ENCODE measurements around the gene DENND4A.
"Not testable (repeated sequence)": the region's sequence is repeated elsewhere in the genome, so short reads cannot be mapped to it uniquely, and the experiment has no call there.

Gene DENND4A

DNA sequence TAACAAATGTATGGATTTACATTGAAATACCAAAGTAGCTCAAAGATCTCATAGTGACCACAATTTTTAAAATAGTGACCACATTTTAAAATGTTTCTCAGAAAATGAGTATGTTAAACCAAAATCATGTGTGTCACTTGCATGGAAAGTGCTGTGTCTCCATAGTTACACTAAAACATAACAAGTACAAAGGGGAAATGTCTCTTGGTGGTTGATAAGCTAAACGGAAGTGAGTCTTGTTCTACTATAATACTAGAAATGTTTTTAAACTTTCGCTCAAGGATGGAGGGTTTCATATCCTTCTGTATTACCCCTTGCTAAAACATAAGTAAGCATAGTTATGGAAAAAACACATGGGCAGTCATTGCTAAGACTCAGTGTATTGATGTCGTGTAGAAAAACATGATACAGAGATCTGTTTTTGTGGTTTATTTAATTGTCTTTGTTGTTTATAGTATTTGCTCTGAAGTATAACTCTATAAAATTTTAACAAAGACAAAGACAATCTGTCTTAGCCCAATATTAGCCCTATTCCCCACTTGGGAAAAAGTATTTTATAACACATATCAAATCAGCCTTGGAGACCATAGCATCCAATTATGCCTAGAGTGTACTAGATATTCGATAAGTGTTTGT is 27.0 kb upstream of the DENND4A start:
- peak; percentile 58 for DNase-seq (ENCODE audit: low spot score)

DNA sequence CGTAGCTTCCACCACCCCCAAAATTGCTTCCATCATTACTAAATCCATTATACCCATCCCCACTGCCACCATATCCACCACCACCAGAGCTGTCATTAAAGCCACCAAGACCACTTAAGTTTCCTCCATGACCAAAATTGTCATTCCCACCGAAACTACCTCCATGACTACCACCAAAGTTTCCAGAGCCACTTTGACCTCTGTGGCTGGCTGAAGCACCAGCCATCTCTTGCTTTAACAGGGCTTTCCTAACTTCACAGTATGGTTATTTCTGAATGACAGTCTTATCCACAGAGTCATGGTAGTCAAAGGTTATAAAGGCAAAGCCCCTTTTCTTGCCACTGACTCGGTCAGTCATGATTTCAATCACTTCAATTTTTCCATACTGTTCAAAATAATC is 24.3 kb upstream of the DENND4A start:
- no peak for DNase-seq (ENCODE audit: low spot score)

GRCh38 chr15:65816008-65816407 is 23.9 kb upstream of the DENND4A start:
- DNase-seq (ENCODE audit: low spot score) = not testable (repeated sequence)

- DNase-seq (ENCODE audit: low spot score) = not testable (repeated sequence)
These were observed 22.2 kb upstream of the DENND4A start for GRCh38 chr15:65814271-65814670.

- DNase-seq (ENCODE audit: low spot score) = no peak
These were observed 20.8 kb upstream of the DENND4A start for GRCh38 chr15:65812916-65813315.

- no peak for DNase-seq (ENCODE audit: low spot score)
These were observed 20.4 kb upstream of the DENND4A start for GRCh38 chr15:65812467-65812866.

- no peak for DNase-seq (ENCODE audit: low spot score)
These were observed 19.7 kb upstream of the DENND4A start for GRCh38 chr15:65811835-65812234.

- not testable (repeated sequence) for DNase-seq (ENCODE audit: low spot score)
These were observed 19.1 kb upstream of the DENND4A start for GRCh38 chr15:65811011-65811733.

GRCh38 chr15:65806397-65806796 is 14.3 kb upstream of the DENND4A start:
- DNase-seq (ENCODE audit: low spot score) = no peak

GRCh38 chr15:65805019-65805745 is 13.1 kb upstream of the DENND4A start:
- DNase-seq (ENCODE audit: low spot score) = peak; percentile 95

- no peak for DNase-seq (ENCODE audit: low spot score)
These were observed 12.3 kb upstream of the DENND4A start for GRCh38 chr15:65804252-65804931.

- DNase-seq (ENCODE audit: low spot score) = no peak
These were observed 9.2 kb upstream of the DENND4A start for GRCh38 chr15:65801229-65801805.

- DNase-seq (ENCODE audit: low spot score) = peak; percentile 69
These were observed 4.6 kb upstream of the DENND4A start for GRCh38 chr15:65796610-65797078.

DNA sequence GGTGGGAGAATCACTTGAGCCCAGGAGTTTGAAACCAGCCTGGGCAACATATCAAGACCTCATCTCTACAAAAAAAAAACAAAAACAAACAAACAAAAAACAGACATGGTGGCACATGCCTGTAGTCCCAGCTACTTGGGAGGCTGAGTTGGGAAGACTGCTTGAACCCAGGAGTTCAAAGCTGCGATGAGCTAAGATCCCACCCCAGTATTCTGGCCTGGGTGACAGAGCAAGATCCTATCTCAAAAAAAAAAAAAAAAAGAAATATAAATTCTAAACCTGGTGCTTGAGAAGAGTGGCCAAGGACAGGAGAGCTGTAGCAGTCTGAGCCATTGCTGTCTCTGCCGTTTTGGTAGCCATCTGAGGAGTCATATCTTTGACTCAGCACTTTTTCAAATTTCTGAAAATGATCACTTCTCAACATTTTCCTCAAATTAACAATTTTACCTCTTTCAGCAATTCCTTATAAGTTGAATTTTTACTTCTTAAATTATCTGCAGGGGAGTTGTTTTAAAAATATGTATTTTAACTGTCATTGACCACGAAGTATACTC is 3.6 kb upstream of the DENND4A start:
- peak; percentile 68 for DNase-seq (ENCODE audit: low spot score)

DNA sequence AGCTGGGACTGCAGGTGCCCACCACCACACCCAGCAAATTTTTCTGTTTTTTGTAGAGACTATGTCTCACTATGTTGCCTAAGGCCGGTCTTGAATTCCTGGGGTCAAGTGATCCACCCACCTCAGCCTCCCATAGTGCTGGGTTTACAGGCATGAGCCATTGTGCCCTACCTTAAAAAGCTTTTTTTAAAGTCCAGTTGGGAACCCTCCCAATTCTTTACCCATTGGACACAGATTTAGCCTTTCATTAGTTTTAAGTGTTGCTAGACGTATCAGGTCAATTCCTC is 1.7 kb upstream of the DENND4A start:
- no peak for DNase-seq (ENCODE audit: low spot score)

DNA sequence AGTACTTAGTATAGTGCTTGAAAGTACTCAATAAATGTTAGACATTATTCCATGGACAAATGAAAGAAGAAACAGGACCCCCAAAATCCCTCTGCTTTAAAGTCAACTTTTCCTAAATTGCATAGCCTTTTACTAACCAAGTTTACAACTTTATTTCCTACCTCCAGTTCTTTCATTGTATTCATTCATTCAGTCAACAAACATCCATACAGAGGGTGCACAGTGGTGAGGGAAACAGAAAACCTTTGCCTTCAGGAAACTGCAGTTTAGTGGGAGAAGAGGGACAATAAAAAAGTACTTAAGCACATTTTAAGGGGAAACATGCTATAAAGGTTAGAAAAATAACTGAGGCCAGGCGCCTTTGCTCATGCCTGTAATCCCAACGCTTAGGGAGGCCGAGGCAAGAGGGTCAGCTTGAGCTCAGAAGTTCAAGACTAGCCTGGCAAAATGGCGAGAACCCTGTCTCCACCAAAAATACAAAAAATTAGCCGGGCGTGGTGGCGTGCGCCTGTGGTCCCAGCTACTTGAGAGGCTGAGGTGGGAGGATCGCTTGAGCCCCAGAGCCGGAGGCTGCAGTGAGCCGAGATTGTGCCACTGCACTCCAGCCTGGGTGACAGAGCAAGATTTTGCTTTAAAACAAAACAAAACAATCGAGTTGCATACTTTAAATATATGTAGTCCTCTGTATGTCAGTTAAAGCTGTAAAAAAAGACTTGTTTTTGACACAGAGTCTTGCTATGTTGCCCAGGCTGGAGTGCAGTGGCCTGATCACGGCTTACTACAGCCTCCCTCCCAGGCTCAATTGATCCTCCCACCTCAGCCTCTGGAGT is 1.1 kb upstream of the DENND4A start:
- peak; percentile 12 for DNase-seq (ENCODE audit: low spot score)

DNA sequence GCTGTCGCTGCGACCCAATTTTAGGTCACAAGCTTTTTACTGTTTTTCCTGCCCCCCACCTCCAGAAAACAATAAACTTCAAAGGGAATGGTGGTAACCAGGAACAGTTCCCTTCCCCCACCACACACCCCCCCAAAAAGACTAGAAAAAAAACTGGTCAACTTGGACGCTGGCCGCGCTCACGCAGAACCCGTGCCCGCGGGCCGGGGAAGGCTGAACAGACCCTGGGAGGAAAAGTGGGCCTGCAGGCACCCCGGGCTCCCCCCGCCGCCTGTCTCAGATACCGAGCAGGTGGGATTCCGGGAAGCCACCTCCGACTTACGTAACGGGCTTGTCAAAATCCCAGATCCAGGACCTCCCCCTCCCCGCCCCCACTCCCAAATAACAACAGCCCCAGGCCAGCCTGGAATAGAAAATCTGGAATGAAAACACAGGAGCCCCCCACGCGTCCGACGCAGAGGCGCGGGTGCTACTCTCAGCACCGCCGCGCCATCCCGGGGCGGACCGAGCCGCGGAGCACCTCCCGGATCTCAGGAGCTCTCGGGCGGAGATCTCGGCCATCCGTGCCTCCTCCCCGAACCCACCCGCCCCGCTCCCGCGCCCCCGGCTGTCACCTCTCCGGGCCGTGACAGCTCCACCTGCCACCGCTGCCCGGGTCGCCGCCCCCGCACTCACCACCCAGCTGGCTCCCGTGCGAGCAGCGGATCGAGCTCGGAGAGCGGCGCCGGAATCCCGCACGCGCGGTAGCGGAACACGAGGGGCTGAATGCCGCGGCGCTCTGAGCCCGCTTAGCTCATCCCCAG is 557 bp downstream of the DENND4A start:
- DNase-seq (ENCODE audit: low spot score) = no peak

- peak; percentile 65 for DNase-seq (ENCODE audit: low spot score)
These were observed 1.3 kb downstream of the DENND4A start for GRCh38 chr15:65790694-65791334.

DNA sequence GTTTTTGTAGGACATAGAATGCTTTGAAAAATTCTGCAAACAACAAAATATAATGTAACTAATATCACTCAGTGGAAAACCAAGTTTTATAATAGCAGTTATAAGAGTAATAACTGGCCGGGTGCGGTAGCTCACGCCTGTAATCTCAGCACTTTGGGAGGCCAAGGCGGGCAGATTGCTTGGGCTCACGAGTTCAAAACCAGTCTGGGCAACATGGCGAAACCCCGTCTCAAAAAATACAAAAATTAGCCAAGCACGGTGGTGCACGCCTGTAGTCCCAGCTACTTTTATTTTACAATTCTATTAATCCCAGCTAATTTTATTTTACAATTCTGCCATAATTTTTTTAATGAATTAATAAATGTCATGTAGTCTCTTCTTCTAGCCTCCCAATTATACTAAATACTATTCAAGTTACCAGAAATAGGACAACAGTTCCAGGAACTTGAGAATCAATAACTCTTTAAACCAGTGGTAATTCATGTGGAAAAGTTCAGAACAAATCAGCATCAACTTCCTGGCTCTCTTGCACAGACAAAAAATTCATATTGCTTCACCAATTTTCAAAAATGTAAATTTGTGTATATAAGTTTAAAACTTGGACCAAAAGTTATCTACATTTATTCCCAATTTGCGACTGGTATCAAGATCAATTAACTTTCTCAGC is 2.2 kb downstream of the DENND4A start:
- no peak for DNase-seq (ENCODE audit: low spot score)
